NCI-H82 treated with DMSO at 0.1 percent for 48 hours (cell line): ENCODE measurements around the gene PTGIR.
"Not testable (repeated sequence)": the region's sequence is repeated elsewhere in the genome, so short reads cannot be mapped to it uniquely, and the experiment has no call there.

ENCODE experiments used
- DNase-seq: peaks from one replicate; lab custom pipeline; 2025; ENCODE audit not compliant: unreplicated experiment; lab: John Stamatoyannopoulos, UW

PTGIR gene

DNA sequence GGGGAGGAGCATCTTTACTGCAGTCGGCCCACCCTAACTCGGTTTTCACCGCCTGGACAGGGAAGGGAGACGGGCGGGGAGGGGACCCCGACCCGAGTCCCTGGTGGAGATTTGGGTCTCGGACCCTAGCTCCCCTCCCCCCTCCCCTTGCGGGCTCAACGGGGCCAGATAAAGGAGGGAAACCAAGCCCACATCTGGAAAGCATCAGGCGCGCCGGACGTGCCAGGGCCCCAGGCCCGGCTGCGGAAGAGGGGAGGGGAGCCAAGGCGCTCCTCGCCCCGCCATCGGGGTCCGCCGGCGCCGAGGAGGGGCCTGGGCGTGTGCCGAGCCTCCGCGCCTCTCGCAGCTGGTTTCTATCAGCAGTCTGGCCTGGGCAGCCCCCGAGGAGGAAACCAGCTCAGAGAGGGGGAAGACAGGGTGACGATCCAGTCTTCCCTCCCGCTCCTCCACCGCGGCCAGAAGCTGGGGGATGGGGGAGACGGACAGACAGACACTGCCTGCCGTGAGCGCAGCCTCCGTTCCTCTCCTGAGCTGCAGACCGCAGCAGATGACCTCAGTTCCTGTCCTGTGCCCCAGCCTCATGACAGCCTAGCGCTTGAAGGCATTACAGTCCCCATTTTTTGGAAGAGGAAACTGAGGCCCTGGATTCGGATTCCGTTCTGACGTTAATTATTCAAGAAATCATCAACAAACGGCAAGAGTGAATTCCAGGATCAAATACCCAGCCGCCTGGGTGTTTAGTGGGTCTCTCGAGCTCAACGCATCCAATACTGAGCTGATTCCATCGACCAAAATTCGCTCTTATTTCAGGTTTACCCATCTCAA, 14.7 kb upstream of the PTGIR start:
- no peak for DNase-seq

DNA sequence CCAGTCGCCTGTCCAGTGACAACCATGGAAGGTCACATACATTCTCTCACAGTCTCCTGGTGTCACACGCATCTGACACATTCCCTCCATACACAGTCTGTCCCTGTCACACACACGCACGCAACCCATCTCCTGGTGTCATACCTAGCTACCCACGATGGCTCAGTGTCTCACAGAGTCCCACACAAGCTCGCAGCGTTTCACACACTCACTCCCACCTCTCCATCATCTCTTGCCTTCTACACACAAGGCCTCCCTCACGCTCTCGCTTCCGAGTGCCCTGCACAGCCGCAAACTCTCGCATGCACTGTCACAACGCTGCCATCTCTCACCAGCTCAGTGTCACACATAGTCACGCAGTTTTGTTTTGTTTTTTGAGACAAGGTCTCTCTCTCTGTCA, 12.3 kb upstream of the PTGIR start:
- DNase-seq = no peak

DNA sequence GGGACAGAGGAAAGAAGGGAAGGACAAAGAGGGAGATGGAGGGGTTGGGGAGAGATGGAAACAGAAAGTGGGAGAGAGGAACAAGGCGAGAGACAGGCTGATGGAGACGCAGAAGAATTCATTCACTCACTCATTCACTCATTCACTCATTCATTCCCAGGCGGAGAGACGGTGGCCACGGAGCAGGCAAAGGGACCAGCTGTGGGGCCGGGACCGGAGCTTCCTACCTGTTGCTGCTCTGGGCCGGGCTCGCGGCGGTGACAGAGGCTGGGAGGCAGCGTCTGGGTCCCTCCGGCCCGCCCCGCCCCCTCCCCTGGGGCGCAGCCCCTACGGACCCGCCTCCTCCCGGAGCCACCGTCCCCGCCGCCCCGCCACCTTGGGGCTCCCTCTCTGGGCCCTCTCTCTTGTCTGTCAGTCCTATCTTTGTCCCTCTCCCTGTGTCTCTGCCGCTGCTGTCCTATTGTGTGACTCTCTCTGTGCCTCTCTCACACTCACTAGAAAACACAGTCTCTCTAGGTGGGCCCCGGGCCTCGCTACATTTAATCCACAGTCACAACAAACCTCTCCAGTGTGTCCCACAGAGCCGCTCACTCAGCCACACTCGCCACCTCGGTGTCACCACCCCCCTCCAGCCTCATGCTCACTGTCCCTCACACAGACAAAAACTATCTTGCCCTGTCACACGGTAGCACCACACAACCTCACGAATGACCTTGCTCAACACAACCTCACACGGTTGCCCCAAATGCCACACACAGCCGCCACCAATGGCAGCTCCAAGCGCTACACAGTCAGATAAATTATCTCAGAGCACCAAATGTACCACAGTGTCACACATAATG, 11.3 kb upstream of the PTGIR start, which contains the start of gene GNG8:
Gene GNG8, minus strand, starts transcription at position 283 of the 842 bp plus-strand sequence. CDS start 1,520 bp downstream, outside the sequence.
- DNase-seq = no peak

DNA sequence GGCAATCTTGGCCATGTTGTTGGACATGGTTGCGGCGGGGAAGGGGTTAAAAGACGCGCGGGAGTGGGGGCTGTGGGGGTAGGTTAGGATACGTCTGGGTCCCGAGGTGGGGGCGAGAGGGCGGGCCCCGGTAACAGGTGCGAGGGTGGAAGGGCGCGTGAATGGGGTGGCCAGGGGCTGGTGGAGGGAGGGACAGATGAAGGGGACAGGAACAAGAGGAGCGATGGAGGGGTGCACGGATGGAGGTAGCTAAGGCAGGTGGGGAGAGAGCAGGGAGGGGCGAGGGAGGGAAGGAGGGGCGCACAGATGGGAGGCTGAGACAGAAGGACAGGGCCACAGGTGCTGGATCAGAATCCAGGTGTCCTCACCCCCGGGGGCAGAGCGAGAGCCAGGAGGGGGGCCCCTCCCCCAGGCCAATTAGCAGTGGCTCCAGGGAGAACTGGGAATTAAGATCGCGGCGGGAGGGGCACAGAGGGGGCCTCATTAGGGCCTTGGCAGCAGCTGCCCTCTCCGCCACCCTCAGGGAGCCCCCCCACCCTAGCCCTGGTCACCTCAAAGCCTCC, 9.8 kb upstream of the PTGIR start:
- peak; percentile 48 for DNase-seq

DNA sequence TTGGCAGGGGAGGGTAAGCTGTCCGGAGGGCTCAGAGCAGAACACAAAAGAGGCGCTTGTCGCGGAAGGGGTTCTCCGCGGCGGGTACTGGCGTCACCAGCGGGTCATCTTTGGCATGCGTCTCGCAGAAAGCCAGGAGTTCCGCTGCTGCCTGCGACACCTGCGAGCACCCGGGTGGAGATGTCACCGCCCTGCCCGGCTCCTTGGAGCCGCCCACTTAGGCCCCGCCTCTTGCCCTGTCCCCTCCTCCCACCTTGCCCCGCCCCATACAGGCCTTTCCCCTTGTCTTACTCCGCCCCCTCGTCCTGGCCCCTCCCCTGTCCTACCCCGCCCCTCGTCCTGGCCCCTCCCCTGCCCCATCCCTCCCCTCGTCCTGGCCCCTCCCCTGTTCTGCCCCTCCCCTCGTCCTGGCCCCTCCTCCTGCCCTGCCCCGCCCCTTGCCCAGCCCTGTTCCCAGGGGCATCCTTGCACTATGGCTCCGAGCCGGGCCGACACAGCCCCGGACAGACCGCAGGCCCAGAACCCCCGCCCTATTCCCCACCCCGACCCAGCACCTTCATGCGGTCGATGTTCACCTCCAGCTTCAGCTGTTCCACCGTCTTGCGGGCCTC, 9.3 kb upstream of the PTGIR start:
- DNase-seq = peak; percentile 78

DNA sequence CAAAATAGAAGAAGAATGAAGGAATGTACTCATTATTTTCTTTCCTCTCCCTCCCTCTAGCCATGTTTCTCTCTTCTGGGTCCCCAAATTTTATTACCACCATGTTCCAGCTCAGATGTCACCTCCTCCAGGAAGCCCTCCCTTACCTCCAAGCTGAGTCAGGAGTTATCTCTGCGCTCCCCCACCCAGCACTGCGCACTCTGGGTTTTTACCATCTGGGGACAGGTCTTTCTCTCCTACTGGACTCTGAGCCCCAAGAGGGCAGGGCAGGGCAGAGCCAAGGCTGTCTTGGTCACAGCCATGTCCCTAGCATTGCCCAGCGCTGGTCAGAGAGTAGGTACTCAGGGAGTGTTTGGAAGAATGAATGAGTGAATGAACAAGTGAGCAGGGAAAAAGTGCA, 8.2 kb upstream of the PTGIR start:
- DNase-seq = no peak

DNA sequence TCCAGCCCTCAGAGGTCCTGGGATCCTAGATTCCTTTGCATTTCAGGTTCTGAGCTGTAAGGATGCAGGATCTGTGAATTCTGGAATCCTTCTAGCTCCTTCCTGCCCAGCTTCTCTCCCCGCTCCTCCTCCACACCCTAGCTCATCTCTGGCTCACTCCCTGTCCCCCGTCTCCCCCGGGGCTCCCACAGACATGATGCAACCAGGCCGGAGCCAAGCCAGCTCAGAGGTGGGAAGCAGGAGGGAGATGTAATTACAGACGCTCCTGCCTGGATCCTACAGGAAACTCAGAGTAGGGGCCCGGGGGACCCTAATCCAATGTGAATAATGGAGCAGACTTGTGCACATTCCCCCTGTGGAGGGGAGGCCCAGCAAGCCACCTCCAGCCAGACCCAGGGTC, 6.6 kb upstream of the PTGIR start:
- DNase-seq = no peak

DNA sequence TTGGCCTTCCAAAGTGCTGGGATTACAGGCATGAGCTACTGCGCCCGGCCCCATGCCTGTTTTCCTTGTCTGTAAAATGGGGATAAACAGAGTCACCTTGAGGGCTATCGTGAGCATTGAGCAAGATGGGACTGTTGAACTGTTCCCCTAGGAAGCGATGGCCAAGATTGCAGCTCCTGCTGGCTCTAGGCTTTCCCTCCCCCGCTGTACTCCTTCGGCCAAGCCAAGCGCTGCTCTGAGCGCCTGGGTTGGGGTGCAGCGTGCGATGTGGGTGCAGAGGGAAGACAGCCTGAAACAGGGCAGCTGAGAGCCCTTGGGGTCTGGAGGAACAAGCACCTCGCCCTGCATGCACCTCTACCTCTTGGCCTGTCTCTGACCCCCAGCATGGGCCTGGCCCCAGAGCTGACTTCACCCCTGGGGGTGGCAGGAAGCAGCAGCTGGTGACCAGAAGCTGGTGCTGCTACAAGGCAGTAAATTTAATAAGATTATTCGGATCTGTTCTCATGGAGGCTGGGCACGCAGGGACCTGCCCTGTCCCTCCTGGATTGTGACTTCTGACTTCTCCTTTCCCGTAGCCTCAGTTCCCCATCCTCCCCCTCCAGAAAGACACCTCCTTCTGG, 5.8 kb upstream of the PTGIR start:
- DNase-seq = peak; percentile 88

DNA sequence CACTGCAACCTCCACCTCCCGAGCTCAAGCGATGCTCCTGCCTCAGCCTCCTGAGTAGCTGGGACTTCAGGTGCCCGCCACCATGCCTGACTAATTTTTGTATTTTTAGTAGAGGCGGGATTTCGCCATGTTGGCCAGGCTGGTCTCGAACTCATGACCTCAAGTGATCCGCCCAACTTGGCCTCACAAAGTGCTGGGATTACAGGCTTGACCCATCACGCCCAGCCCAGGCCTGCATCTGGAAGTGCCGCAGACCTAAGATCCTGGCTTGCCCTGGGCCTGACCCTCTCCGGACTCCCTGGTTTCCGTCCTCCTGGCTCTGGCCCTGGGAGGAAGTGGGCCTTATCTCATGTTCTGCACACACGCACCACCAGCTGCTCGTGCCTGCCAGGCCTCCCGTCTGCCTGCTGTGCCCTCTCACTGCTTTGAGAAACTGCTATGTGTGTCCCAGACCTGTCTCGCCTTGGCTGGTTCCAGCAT, 4.7 kb upstream of the PTGIR start:
- DNase-seq = no peak

DNA sequence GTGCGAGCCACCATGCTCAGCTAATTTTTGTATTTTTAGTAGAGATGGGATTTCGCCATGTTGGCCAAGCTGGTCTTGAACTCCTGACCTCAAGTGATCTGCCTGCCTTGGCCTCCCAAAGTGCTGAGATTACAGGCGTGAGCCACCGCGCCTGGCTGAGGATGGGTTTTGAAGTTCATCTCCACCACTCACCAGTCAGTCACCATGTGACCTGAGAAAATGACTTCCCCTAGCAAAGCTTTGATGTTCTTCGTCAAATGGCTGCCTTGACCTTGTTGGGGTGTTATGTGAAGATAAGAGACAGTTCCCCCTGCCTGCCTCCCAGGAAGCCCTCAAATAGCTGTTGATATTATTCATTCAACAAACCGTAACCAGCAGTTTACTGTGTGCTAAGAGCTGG, 4.1 kb upstream of the PTGIR start:
- not testable (repeated sequence) for DNase-seq

DNA sequence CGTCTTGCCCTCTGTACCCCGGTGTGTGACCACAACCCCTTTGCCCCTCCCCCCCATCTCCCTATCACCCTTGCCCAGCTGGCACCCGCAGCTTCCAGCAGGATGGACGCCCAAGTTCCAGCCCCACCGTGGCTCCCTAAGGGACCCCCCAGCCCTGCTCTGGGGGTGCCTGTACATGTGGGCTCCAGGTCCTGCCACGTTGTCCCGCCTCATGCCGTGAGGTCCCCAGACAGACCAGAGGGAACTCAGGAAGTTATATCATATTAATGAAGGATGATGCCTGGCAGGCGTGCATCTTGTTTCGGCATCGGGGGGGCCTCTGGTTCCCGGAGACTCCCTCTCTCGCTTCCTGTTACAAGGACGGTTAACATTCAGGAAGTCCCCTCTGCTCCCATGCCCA, 1.6 kb upstream of the PTGIR start:
- DNase-seq = no peak

DNA sequence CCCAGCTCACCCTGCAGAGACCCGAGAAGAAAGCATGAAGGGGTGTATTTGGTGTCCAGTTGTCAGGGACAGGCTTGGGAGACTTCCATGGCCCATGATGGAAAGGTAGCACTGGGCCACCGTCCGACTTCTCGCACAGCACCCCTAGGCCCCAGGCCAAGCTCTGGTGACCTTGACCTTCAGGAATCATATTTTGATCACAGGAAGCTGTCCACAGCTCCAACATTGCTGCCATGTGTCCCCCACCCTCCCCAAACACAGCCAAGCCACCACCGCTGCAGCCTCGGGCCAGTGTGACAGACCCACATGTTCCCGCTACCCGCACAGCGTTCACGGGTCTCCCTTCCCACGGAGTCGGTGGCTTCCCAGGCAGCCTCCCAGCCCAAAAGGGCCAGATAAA, 842 bp upstream of the PTGIR start:
- DNase-seq = no peak

DNA sequence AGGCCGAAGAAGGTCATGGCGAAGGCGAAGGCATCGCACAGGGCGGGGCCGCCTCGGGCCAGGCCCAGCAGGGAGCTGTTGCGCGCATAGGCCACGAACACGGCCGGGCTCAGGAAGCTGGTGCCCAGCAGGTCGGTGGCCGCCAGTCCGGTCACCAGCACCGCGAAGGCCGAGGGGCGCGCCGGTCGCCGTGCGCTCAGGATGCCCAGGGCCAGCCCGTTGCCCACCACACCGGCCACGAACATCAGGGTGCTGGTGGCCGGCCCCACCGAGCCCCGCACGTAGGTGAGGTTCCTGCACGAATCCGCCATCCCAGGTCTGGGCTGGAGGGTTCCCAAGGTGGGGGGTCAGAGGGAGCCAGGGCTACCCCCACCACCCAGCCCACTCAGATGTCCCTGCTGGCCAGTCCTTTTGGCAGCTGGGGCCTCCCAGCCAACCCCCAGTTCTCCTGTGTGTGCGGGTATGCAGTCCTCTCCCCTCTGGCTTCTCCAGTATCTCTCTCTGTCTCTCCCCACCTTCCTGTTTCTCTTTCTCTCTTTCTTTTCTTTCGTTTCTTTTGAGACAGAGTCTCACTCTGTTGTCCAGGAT, 880 bp downstream of the PTGIR start:
- DNase-seq = no peak

DNA sequence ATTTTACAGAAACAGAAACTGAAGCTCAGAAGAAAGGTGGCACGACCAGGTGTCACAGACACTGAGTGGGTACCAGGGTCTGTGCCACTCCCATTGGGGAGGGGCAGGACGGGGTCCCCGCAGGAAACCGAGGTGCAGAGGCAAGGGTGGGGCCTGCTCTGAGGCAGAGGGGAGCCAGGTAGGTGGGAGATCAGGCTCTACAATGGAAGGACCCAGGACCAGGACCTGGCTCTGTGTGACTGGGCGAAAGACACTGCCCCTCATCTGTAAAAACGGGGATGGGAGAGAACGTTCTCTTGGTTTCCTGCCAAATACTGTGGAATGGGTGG, 2.8 kb downstream of the PTGIR start:
- no peak for DNase-seq

DNA sequence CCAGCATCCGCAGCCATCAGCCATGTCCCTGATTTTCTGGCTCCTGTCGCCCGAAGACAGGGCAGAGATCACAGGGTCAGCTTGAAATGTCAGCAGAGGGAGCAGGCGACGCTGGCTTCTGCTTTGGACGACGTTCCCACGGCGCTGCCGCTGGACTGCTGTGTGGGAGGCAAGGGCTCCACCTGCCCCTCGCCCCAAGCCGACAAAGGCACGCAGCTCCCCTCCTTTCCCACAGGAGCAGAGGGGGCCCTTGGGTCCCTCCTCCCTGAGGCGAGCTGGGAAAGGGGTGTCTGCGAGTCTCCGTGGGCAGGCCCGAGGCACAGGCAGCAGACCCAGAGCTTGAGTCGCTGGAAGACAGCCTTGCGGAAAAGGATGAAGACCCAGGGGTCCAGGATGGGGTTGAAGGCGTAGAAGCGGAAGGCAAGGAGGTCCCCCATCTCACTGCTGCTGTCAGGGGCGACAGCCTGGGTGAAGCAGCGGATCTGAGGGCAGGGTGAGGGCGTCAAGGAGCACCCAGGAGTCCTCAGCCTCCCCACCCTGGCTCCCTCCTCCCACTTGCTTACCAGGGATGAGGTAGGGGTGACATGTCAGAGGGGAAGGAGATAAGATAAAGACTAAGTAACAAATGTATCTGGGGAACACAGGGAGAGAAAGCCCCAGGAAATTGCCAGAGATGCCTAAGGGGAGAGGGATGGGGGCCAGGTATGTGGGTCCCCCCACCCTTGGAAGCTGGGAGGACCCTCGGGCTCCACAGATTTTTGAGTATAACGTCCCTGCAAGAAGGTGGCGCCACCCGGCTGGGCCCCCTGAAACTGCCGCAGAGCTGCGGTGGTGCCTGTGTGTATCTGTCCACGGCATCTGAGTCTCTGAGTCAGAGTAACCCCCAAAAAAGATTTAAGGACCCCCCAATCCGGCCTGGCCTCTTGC, 3.4 kb downstream of the PTGIR start:
- no peak for DNase-seq

DNA sequence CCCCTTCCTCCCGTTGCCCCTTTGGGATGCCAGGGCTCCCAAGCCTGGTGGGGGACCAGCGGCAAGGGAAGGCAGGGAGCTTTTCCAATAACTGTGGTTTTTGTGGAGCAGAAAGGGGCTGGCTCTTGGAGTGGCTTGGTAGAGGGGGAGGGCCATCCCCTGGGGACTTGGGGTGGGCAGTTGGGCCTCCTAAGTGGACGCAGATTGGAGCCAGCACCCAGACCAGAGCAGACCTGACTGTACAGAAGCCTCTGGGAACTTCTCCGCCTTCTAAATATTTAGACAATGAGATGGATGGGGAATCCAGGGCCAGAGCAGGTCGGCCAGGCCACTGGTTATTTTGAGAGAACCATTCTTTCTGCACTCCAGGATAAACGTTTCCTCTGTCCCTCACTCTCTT, 4.2 kb downstream of the PTGIR start:
- DNase-seq = no peak

DNA sequence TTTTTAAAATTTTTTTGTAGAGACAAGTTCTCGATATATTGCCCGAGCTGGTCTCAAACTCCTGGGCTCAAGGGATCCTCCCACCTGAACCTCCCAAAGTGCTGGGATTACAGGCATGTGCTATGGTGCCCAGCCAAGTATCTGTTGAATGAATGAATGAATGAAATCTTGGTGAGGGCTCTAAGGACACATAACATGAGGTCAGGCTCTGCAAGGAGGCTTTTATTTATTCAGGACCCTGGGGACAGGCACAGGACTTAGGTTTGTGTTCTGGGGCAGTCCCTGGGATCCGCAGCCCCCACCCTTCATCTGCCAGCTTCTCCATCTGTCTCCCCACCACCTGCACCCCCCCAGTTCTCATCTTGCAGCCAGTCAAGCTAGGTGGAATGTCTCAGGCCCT, 4.6 kb downstream of the PTGIR start:
- no peak for DNase-seq

DNA sequence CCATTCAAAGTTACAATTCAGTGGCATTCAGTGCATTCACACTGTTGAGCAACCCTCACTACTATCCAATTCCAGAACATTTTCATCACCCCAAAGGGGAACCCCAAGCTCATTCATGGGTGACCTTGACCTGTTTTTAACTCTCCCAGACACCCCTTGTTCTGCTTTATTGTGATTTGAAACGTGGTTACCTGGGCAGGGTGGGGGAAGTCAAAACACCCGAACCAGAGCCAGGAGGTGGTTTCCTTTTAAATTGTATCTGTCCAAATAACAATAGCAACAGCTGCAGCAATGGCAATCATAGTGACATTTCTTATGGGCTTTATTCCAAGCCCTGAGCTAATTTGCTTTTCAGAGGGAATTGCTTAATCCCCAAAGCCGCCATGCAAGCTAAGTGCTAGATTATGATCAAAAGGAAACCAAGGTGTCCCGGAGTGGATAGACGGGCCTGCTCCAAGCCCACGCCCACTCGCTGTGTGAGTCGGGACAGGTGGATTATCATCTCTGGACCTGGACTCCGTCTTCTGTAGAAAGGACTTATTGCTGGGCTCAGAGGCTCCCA, 6.1 kb downstream of the PTGIR start:
- peak; percentile 91 for DNase-seq

DNA sequence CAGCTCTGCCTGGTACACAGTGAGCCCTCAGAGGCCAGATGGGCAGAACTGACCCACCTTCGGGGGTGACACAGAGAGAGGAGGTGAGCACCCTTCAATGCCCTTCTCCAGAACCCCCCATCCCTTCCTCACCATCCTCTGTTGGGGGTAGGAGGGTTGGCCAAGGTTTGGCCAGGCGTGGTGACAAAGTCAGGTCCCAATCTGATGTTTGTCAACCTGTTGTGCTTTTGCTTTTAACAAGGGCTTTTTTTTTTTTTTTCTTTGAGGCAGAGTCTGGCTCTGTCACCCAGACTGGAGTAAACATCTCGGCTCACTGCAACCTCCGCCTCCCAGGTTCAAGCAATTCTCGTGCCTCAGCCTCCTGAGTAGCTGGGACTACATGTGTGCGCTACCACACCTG, 7.3 kb downstream of the PTGIR start:
- DNase-seq = no peak
